GM12872 (cell line): ENCODE measurements around the gene ARHGAP18.

ENCODE experiments used
- TF ChIP-seq, protein P1 (sequence below): IDR thresholded peaks from 3 replicates; pipeline ENCODE4 v1.5.1; 2011; ENCODE audit warnings: low read depth, mild to moderate bottlenecking, low read length, moderate library complexity; ENCODE audit not compliant: insufficient read depth

The ARHGAP18 gene

GRCh38 chr6:129691709-129692108 lies 18.3 kb downstream of the ARHGAP18 start:
- TF ChIP-seq, protein P1, sequence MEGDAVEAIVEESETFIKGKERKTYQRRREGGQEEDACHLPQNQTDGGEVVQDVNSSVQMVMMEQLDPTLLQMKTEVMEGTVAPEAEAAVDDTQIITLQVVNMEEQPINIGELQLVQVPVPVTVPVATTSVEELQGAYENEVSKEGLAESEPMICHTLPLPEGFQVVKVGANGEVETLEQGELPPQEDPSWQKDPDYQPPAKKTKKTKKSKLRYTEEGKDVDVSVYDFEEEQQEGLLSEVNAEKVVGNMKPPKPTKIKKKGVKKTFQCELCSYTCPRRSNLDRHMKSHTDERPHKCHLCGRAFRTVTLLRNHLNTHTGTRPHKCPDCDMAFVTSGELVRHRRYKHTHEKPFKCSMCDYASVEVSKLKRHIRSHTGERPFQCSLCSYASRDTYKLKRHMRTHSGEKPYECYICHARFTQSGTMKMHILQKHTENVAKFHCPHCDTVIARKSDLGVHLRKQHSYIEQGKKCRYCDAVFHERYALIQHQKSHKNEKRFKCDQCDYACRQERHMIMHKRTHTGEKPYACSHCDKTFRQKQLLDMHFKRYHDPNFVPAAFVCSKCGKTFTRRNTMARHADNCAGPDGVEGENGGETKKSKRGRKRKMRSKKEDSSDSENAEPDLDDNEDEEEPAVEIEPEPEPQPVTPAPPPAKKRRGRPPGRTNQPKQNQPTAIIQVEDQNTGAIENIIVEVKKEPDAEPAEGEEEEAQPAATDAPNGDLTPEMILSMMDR, result no peak

DNA sequence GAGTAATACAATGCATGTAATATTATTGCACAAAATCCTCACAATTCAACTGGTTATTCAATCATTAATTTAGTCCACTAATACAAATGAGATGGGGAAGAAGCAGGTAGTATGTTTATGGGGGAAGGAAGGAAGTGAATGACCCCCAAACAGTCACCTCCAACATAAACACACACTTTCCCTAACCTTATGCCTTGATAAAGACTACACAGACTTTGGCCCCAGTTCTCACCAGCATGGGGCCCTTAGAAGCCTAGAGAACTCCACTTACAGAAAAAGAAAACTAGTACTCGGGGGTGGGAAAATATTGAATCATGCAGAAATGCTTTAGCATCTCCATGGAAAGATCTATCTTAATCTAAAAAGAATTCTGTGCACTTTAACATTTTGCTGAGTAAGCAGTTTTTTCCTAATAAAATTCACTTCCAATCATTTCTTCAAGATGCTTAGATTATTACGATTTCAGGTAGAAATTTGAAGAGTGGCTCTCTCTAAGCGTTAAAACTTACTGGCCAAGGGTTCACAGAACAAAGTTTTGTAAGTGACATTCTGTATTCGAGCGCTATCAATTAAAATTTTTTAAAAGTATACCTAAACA lies 18.8 kb downstream of the ARHGAP18 start:
- TF ChIP-seq, protein P1, result no peak

GRCh38 chr6:129686941-129687627 lies 22.9 kb downstream of the ARHGAP18 start:
- TF ChIP-seq, protein P1, result no peak

- TF ChIP-seq, protein P1, result no peak
Observed at GRCh38 chr6:129685662-129686031, 24.3 kb downstream of the ARHGAP18 start.

DNA sequence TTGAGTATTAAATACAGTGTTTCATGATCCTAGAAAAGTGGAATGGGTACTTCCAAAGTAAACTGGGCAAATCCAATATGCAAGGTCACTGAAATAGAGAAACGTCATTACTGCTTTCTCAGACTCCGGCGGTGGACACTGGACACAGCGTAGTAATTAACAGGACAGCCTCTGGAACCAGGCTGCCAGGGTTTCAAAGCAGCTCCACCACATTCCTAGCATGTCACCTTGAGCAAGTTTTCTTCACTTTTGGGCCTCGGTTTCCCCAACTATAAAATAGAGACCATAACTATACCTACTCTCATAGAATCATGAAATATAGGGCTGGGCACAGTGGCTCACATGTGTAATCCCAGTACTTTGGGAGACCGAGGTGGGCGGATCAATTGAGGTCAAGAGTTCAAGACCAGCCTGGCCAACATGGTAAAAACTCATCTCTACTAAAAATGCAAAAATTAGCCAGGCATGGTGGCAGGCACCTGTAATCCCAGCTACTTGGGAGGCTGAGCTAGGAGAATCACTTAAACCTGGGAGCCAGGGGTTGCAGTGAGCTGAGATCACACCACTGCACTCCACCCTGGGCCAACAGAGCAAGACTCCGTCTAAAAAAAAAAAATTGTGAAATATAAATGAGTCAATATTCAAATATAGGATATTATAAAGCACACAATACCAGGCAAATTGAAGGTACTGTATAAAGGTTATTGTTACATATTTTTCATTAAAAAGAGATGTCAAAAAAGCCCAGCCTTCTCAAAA lies 24.9 kb downstream of the ARHGAP18 start:
- TF ChIP-seq, protein P1, result no peak

DNA sequence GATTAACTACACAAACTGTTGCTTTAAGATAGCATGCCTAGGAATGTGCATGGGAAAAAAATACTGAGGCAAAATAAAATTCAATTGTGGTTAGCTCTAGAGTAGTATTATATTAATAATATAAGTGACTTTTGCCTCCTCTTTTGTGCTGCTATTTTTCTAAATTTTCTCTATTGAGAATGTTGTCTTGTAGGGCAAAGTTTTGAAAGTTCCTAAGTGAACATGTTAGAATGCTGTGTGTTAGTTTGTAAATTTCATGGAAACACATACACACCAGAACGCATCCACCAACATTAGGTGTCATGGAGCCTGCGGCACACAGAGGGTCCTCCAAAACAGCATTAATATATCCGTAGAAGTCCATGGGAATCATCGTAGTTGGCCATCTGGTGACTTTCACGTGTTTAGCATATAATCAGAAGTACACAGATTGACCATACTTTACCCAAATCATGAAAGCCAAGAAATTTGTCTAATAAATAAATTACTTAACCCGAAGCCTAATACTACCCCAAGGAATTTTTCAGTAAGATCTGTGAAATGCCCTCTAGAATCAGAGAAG lies 25.6 kb downstream of the ARHGAP18 start:
- TF ChIP-seq, protein P1, result no peak
